HL-60 (cell line): ENCODE measurements around the gene SYCE3.

Experiments
- DNase-seq, 2 experiments: peaks; one replicate each; pipeline ENCODE4 v3.0.0-alpha.2; 2010 to 2020; ENCODE audit warnings: low read depth in 1 of 2, low spot score in 1 of 2
- H3K27ac ChIP-seq: fragments of 250-450 bp; sonication (Bioruptor Pico); replicated peaks from 2 replicates; pipeline ENCODE4 v1.5.1; 2020; ENCODE audit warnings: mild to moderate bottlenecking, moderate library complexity
- H3K27me3 ChIP-seq: fragments of 250-450 bp; sonication (Bioruptor Pico); 2 replicates; pipeline ENCODE4 v1.5.1; 2021; ENCODE audit warnings: mild to moderate bottlenecking, moderate library complexity; ENCODE audit not compliant: insufficient read depth, poor library complexity, severe bottlenecking
- H3K4me3 ChIP-seq: replicated peaks from 2 replicates; pipeline ENCODE4 v1.5.1; 2011; ENCODE audit warnings: mild to moderate bottlenecking, control low read depth, low read length; ENCODE audit not compliant: insufficient read depth
- GABPA ChIP-seq: IDR thresholded peaks from 2 replicates; pipeline ENCODE4 v1.6.1; 2012; ENCODE audit warnings: low read depth
- POLR2AphosphoS5 ChIP-seq: IDR thresholded peaks from 2 replicates; pipeline ENCODE4 v1.6.1; 2012; ENCODE audit warnings: low read depth
- SPI1 ChIP-seq: IDR thresholded peaks from 2 replicates; pipeline ENCODE4 v1.6.1; 2012; ENCODE audit warnings: low read depth, mild to moderate bottlenecking, borderline replicate concordance
- TF ChIP-seq, protein P1 (sequence below): IDR thresholded peaks from 2 replicates; pipeline ENCODE4 v1.6.1; 2012; ENCODE audit warnings: low read depth; ENCODE audit not compliant: insufficient replicate concordance
- TF ChIP-seq, protein P2 (sequence below): IDR thresholded peaks from one replicate; pipeline ENCODE4 v1.5.1; 2011; ENCODE audit warnings: low read length, control low read depth, inconsistent platforms; ENCODE audit not compliant: insufficient read depth

SYCE3 gene

DNA sequence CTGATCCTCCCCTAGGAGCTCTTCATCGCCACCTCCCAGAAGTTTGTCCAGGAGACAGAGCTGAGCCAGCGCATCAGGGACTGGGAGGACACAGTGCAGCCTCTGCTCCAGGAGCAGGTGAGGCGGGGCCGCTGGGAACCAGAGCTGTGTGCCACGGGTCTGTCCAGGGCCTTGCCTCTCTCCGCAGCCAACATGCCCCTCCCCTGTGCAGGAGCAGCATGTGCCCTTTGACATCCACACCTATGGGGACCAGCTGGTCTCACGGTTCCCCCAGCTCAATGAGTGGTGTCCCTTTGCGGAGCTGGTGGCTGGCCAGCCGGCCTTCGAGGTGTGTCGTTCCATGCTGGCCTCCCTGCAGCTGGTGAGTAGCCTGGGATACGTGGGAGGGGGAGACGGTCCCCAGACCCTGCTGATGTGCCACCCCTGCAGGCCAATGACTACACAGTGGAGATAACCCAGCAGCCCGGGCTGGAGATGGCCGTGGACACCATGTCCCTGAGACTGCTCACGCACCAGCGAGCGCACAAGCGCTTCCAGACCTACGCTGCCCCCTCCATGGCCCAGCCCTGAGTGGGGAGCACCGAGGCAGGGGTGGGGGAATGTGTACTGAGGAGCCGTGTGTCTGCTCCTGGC is 39.8 kb downstream of the SYCE3 start:
- H3K27me3 ChIP-seq, result no peaks in the 10 kb centered on the region
- no peak for DNase-seq
- TF ChIP-seq, protein P1, sequence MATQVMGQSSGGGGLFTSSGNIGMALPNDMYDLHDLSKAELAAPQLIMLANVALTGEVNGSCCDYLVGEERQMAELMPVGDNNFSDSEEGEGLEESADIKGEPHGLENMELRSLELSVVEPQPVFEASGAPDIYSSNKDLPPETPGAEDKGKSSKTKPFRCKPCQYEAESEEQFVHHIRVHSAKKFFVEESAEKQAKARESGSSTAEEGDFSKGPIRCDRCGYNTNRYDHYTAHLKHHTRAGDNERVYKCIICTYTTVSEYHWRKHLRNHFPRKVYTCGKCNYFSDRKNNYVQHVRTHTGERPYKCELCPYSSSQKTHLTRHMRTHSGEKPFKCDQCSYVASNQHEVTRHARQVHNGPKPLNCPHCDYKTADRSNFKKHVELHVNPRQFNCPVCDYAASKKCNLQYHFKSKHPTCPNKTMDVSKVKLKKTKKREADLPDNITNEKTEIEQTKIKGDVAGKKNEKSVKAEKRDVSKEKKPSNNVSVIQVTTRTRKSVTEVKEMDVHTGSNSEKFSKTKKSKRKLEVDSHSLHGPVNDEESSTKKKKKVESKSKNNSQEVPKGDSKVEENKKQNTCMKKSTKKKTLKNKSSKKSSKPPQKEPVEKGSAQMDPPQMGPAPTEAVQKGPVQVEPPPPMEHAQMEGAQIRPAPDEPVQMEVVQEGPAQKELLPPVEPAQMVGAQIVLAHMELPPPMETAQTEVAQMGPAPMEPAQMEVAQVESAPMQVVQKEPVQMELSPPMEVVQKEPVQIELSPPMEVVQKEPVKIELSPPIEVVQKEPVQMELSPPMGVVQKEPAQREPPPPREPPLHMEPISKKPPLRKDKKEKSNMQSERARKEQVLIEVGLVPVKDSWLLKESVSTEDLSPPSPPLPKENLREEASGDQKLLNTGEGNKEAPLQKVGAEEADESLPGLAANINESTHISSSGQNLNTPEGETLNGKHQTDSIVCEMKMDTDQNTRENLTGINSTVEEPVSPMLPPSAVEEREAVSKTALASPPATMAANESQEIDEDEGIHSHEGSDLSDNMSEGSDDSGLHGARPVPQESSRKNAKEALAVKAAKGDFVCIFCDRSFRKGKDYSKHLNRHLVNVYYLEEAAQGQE, result no peak
- peak; percentile 13; the same call in 1 of the 2 replicates for TF ChIP-seq POLR2AphosphoS5
- H3K27ac ChIP-seq, result no peak overlapping the region
- H3K4me3 ChIP-seq, result no peak overlapping the region

DNA sequence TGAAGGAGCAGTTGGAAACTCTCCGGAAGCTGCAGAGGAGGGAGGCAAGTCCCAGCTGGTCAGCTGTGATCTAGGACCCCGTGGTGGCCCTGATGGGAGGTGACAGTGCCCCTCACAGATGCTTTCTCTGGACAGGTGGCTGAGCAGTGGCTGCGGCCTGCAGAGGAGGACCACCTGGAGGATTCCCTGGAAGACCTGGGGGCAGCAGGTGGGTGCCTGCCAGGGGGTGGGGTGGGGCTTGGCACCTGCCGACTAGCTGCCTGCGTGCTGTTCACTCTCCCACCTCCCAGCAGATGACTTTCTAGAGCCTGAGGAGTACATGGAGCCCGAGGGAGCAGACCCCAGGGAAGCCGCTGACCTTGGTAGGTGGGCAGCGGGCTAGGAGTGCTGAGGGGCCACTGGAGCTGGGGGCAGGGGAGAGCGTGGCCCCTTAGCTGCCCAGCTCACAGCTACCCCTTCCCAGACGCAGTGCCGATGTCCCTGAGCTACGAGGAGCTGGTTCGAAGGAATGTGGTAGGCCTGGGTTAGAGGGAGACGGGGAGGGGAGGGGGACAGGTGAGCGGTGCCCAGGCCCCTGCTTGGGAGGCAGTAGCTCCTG is 40.4 kb downstream of the SYCE3 start:
- no peak for DNase-seq
- no peak overlapping the region for H3K27ac ChIP-seq

DNA sequence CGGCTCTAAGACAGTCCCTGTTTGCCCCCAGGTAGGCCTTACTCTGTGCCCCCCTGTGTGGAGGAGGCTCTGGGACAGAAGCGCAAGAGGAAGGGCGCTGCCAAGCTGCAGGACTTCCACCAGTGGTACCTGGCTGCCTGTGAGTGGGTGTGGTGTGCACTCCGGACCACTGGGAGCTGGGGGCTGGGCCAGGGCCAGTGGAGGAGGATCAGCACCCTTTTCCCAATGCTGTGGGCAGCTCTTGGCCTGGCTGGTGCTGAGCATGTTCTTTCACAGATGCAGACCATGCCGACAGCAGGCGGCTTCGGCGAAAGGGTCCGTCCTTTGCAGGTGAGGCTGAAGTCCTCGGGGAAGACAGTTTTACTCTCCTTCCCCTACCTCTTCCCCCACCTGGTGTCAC is 41.0 kb downstream of the SYCE3 start:
- no peak for DNase-seq
- no peak overlapping the region for H3K27ac ChIP-seq
- H3K27me3 ChIP-seq, result no peaks in the 10 kb centered on the region
- H3K4me3 ChIP-seq, result no peak overlapping the region
- TF ChIP-seq, protein P1, result no peak
- TF ChIP-seq SPI1, result no peak
- TF ChIP-seq, protein P2, sequence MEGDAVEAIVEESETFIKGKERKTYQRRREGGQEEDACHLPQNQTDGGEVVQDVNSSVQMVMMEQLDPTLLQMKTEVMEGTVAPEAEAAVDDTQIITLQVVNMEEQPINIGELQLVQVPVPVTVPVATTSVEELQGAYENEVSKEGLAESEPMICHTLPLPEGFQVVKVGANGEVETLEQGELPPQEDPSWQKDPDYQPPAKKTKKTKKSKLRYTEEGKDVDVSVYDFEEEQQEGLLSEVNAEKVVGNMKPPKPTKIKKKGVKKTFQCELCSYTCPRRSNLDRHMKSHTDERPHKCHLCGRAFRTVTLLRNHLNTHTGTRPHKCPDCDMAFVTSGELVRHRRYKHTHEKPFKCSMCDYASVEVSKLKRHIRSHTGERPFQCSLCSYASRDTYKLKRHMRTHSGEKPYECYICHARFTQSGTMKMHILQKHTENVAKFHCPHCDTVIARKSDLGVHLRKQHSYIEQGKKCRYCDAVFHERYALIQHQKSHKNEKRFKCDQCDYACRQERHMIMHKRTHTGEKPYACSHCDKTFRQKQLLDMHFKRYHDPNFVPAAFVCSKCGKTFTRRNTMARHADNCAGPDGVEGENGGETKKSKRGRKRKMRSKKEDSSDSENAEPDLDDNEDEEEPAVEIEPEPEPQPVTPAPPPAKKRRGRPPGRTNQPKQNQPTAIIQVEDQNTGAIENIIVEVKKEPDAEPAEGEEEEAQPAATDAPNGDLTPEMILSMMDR, result no peak
- no peak for TF ChIP-seq POLR2AphosphoS5
- TF ChIP-seq GABPA, result no peak

More for the DNA sequence above, 40.4 kb downstream of the SYCE3 start:
- H3K4me3 ChIP-seq, result no peak overlapping the region
- H3K27me3 ChIP-seq, result no peaks in the 10 kb centered on the region
- no peak for TF ChIP-seq POLR2AphosphoS5
- TF ChIP-seq, protein P1, result no peak
- TF ChIP-seq, protein P2, result no peak
- TF ChIP-seq SPI1, result no peak
- no peak for TF ChIP-seq GABPA
